Osteoblast (primary cell): ENCODE data around the gene NPRL2. TPM values are rescaled to one million over a fixed set of nuclear protein-coding genes. Genes with fewer than 3 reads are reported as not detected.

Source experiments
- DNase-seq: peaks from one replicate; pipeline ENCODE4 v3.0.0; 2011; ENCODE audit warnings: low spot score, mixed read lengths; ENCODE audit not compliant: insufficient read length; ENCODE audit errors: missing footprints
- H2AFZ ChIP-seq: 2 replicates; pipeline ENCODE4 v1.6.0; 2011; ENCODE audit warnings: mild to moderate bottlenecking, low read length
- H3K27ac ChIP-seq: 2 replicates; pipeline ENCODE4 v1.5.1; 2011; ENCODE audit warnings: mild to moderate bottlenecking, low read depth, low read length, moderate library complexity
- H3K27me3 ChIP-seq: 2 replicates; pipeline ENCODE4 v1.6.0; 2012; ENCODE audit warnings: mild to moderate bottlenecking, control low read depth, inconsistent platforms, low read length, moderate library complexity; ENCODE audit not compliant: insufficient read depth
- H3K36me3 ChIP-seq: 2 replicates; pipeline ENCODE4 v1.5.1; 2011; ENCODE audit warnings: mild to moderate bottlenecking, low read length, control low read depth, moderate library complexity; ENCODE audit not compliant: insufficient read depth
- H3K4me1 ChIP-seq: 2 replicates; pipeline ENCODE4 v1.5.1; 2011; ENCODE audit warnings: mild to moderate bottlenecking, low read length, control low read depth, moderate library complexity; ENCODE audit not compliant: insufficient read depth
- H3K4me2 ChIP-seq: 2 replicates; pipeline ENCODE4 v1.6.0; 2011; ENCODE audit warnings: mild to moderate bottlenecking, low read length; ENCODE audit not compliant: insufficient read depth
- H3K4me3 ChIP-seq: fragments of 200-600 bp; sonication (generic); 3 replicates; pipeline ENCODE4 v1.5.1; 2012; ENCODE audit warnings: mild to moderate bottlenecking, low read length, inconsistent platforms; ENCODE audit not compliant: insufficient read depth
- H3K79me2 ChIP-seq: 2 replicates; pipeline ENCODE4 v1.6.0; 2012; ENCODE audit warnings: mild to moderate bottlenecking, low read length, control low read depth, inconsistent platforms; ENCODE audit not compliant: insufficient read depth
- H3K9me3 ChIP-seq: 2 replicates; pipeline ENCODE4 v1.5.1; 2011; ENCODE audit warnings: low read depth, low read length, control low read depth
- H4K20me1 ChIP-seq: 2 replicates; pipeline ENCODE4 v1.6.0; 2012; ENCODE audit warnings: mild to moderate bottlenecking, low read length, control low read depth; ENCODE audit not compliant: insufficient read depth
- total RNA-seq: library from RNA; depleted of rRNA; stranded (reverse); fragments of >200 nt; gene quantifications from 2 replicates; pipeline ENCODE4 v1.2.3, GENCODE V29; 2012
- TF ChIP-seq, protein P1 (sequence below): IDR thresholded peaks from 2 replicates; pipeline ENCODE4 v1.5.1; 2011; ENCODE audit warnings: mild to moderate bottlenecking, low read depth, low read length, moderate library complexity; ENCODE audit errors: extremely low read depth

Gene NPRL2
- total RNA-seq, 1 donor, result 21.7 TPM

GRCh38 chr3:50392101-50392715, 41.6 kb upstream of the NPRL2 start:
- Histone ChIP-seq H3K79me2 (no peaks in the 10 kb centered on the region), H4K20me1 (no peaks in the 10 kb centered on the region), H3K27ac (no peak overlapping the region), H3K4me2 (no peak overlapping the region), H3K27me3 (no peaks in the 10 kb centered on the region), H2AFZ (no peak overlapping the region), H3K36me3 (no peaks in the 10 kb centered on the region), H3K4me3 (no peak overlapping the region), H3K4me1 (no peaks in the 10 kb centered on the region), H3K9me3 (no peaks in the 10 kb centered on the region)
- TF ChIP-seq, protein P1, sequence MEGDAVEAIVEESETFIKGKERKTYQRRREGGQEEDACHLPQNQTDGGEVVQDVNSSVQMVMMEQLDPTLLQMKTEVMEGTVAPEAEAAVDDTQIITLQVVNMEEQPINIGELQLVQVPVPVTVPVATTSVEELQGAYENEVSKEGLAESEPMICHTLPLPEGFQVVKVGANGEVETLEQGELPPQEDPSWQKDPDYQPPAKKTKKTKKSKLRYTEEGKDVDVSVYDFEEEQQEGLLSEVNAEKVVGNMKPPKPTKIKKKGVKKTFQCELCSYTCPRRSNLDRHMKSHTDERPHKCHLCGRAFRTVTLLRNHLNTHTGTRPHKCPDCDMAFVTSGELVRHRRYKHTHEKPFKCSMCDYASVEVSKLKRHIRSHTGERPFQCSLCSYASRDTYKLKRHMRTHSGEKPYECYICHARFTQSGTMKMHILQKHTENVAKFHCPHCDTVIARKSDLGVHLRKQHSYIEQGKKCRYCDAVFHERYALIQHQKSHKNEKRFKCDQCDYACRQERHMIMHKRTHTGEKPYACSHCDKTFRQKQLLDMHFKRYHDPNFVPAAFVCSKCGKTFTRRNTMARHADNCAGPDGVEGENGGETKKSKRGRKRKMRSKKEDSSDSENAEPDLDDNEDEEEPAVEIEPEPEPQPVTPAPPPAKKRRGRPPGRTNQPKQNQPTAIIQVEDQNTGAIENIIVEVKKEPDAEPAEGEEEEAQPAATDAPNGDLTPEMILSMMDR, result no peak
- DNase-seq, result no peak

- Histone ChIP-seq H3K4me3 (no peak overlapping the region), H3K27me3 (no peaks in the 10 kb centered on the region), H3K4me1 (no peaks in the 10 kb centered on the region), H3K36me3 (no peaks in the 10 kb centered on the region), H2AFZ (no peak overlapping the region), H3K4me2 (no peak overlapping the region), H3K27ac (no peak overlapping the region), H3K79me2 (no peaks in the 10 kb centered on the region), H3K9me3 (no peaks in the 10 kb centered on the region), H4K20me1 (no peaks in the 10 kb centered on the region)
- TF ChIP-seq, protein P1, result no peak
- no peak for DNase-seq
Measured at GRCh38 chr3:50390508-50391224, 40.1 kb upstream of the NPRL2 start.

- no peaks in the 10 kb centered on the region for H3K27me3 ChIP-seq
- TF ChIP-seq, protein P1, result no peak
- no peaks in the 10 kb centered on the region for H3K4me1 ChIP-seq
- no peak overlapping the region for H3K4me2 ChIP-seq
- H3K4me3 ChIP-seq, result no peak overlapping the region
- no peak overlapping the region for H2AFZ ChIP-seq
- no peaks in the 10 kb centered on the region for H4K20me1 ChIP-seq
- no peaks in the 10 kb centered on the region for H3K79me2 ChIP-seq
- DNase-seq, result no peak
- no peaks in the 10 kb centered on the region for H3K36me3 ChIP-seq
- H3K9me3 ChIP-seq, result no peaks in the 10 kb centered on the region
- H3K27ac ChIP-seq, result no peak overlapping the region
Measured at GRCh38 chr3:50389414-50389767, 38.8 kb upstream of the NPRL2 start.

GRCh38 chr3:50388720-50389413, 38.3 kb upstream of the NPRL2 start:
- no peaks in the 10 kb centered on the region for H3K79me2 ChIP-seq
- H3K27me3 ChIP-seq, result no peaks in the 10 kb centered on the region
- no peak overlapping the region for H3K27ac ChIP-seq
- H3K4me1 ChIP-seq, result no peaks in the 10 kb centered on the region
- no peaks in the 10 kb centered on the region for H3K9me3 ChIP-seq
- H3K4me3 ChIP-seq, result no peak overlapping the region
- no peaks in the 10 kb centered on the region for H3K36me3 ChIP-seq
- no peak for DNase-seq
- no peaks in the 10 kb centered on the region for H4K20me1 ChIP-seq
- TF ChIP-seq, protein P1, result peak; percentile 0
- no peak overlapping the region for H3K4me2 ChIP-seq
- no peak overlapping the region for H2AFZ ChIP-seq
